Activated CD8-positive, alpha-beta memory T cell treated with anti-CD3 and anti-CD28 coated beads, Interleukin-2, amount 50 U/mL, for 1 hour (primary cell): Measurements from ENCODE around the gene RABGAP1L.
"Not testable (repeated sequence)": the region's sequence is repeated elsewhere in the genome, so short reads cannot be mapped to it uniquely, and the experiment has no call there.

Source experiments
- DNase-seq: peaks from one replicate; pipeline ENCODE4 v3.0.0-alpha.2; 2020; ENCODE audit errors: extremely low read depth

RABGAP1L gene

DNA sequence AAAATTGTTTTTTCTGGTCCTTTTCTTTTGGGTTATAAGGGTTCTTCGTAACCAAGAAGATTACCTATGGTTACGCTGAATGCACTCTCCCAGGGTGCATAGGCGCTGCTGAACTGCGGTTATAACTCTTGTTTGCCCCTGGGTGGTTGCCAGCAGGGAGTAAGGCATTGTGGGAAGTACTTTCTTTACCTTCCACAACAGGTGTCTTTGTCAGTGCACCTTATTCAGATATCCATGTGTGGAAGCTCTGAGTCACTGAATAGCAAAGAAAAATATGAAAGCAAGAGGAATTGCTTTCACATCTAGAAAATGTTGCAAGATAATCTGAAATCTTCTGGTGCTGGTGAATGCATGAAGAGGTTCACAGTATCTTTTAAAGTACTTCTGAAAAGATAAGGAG, 716.0 kb downstream of the RABGAP1L start:
- DNase-seq: peak; percentile 1

DNA sequence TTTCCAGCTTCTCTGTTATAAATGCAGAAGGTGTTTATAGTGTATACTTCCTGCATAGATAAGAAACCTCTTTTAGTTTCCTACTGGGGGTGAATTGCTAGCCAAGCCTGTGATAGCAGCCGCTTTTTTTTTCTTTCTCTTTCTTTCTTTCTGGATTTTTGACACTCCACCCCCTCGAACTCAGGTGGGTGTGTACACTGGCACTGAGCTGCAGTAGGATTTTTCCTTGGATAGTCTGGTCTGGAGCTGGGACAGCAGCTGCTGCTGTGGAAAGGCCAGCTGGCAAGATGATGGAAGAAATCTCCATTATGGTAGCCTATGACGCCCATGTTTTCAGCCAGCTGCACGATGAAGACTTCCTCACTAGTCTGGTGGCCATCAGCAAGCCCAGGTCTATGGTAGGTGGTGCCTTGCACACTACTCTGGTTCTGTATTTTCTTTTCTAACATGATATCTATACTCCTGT, 717.9 kb downstream of the RABGAP1L start:
- DNase-seq: no peak

DNA sequence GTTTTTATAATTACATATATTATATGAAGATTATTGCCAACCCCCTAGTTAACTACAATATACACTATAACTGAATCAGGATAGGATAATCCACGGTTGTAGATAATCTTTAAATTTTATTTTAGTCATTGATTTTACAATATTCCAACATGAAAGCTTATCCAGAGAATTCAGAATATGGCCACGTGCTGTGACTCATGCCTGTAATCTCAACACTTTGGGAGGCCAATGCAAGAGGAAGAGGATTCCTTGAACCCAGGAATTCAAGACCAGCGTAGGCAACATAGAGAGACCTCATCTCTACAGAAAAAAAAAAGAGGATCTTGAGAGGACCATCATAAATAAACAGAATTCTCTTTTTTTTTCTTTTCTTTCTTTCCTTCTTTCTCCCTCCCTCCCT, 720.9 kb downstream of the RABGAP1L start:
- no peak for DNase-seq

DNA sequence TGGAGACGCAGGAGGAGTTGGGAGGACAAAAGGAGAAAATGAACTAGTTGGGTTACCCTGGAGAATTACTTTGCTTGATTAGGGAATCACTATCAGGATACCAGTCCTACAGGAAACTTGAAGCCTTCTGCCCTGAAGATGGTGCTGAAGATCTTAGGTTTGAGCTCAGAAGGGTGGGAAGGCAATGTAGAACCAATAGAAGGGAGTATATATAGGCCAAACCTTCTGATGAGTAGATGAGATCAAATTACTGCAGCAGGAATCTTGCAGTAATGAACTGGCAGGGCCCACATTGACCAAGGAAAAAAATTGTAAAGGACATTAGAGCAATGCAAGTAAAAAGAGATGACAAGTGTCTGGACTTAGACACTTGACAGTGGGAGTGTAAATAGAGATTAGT, 724.1 kb downstream of the RABGAP1L start:
- no peak for DNase-seq

DNA sequence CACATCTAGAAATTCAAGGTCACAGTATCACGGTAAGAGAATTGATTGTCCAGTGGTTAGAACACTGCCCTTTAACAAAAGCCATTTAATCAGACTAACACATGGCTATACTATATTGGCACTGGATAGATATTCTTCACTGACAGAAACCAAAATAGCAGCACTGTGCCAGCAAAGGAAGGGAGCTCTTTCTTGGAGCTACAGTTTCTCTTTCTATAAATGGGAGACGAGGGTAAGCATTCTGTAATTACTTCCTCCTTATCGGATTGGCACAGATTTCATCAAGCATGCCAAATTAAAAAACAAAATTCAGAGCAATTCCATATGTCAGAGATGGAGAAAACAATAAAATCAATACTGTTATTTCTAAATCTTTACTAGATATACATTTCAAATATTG, 724.7 kb downstream of the RABGAP1L start:
- DNase-seq: no peak

DNA sequence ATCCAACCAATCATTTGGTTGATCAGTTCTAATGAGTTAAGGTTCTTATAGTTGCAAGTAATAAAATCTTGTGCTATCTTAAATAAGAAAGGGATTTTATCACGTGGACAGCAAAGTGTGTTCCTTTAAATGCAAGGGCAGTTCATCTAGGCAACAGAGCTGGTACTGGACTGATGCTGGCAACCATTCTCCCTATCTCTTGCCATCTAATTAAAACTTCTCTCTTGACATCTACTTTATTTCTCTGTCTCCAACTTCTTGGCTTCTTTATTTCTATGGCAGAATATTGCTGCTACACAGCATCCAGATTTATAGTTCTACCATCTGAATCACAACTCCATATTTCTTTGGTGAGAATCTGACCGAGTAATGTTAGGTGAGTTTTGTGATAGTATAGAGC, 725.2 kb downstream of the RABGAP1L start:
- no peak for DNase-seq

DNA sequence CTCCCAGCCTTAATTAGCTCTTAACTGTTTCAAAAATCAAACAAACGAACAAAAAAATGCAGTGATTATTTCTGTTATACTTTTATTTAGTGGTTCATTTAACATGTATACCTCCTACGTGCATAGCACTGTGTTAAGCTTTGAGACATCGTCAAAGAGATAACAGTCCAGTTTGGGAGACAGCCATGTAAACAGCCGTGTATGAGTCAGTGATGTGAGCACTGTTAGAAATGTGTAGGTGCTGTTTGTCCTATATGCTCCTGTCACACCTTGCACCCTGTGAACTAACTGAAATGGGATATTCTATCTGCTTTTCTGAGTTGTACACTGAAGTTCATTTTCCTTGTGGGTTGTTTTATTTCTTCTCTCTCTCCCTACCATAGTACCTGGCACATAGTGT, 730.7 kb downstream of the RABGAP1L start:
- no peak for DNase-seq

DNA sequence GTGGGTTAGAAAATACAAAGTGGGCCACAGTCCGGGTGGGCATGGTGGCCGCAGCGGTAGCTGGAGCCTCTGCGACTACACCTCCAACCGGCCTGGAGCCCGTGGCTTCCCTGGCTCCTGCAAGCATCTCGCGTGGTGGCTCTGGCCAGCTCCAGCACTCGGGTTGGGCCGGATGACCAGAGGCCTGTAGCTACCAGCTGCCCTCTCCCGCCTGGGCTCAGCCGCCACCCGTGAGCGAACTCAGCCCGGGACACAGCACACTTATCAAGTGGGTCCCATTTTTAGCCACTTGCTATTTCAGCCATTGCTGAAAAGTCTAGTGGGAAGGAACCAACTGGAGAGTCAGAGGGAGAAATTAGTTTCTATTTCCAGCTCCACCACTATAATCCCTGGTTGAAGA, 732.7 kb downstream of the RABGAP1L start:
- DNase-seq: no peak

DNA sequence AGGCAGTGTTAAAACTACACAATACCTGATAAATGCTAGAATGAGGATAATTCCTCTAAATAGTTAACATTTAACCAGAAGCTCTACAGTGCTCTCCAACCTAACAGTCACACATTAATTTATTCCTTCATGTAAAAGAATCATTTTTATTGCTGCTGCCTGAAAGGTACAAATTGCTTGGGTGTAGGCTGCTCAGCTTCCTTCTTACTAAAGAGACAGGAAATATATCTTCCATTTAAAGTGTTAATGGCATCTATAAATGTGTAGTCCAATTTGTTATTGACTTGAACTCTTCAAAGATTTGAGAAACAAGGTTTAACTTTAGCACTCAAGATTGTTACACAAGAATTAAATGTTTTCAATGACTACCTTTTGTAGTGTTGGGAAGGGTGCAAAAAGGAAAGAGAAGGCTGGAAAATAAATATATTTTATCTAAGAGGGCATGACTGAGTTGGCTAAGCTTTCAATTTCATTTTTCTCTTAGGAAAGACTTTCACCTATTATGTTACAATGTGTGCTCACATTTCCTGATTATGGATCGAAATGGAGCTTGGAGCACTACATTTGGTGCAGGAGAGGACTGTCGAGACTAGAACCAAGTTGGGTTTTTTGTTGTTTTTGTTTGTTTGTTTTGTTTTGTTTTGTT, 734.9 kb downstream of the RABGAP1L start:
- DNase-seq: no peak

DNA sequence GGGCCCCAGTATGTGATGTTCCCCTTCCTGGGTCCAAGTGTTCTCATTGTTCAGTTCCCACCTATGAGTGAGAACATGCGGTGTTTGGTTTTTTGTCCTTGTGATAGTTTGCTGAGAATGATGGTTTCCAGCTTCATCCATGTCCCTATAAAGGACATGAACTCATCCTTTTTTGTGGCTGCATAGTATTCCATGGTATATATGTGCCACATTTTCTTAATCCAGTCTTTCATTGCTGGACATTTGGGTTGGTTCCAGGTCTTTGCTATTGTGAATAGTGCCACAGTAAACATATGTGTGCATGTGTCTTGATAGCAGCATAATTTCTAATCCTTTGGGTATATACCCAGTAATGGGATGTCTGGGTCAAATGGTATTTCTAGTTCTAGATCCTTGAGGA, 736.3 kb downstream of the RABGAP1L start:
- DNase-seq: not testable (repeated sequence)

DNA sequence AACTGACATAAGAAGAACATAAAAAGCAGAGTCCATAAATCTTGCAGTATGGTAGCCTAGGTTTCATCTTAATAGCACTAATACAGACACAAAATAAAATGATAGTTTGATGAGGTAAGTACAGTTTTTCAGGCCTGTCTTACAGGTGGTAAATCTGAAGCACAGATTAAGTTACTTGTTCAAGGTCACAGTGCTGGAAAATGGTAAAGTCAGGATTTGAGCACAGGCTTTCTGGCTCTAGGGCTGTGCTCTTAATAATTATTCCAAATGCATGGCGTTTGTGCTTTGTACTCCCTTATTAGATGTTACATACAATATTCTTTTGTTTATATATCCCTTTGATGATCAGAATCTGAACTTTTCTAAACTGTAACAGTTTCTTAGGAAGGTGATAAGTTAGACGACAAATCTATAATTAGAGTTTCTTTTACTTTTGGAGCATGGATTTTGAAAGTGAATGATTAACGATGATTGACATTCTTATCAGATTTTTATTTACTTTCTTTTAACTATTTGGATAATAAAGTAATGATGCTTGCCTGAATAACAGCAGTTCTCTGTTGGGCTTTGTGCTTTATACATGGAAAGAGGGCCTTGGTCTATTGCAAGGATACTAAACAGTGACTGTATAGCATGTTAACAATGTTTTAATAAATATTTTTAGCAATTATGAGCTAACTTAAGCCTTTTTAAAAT, 738.9 kb downstream of the RABGAP1L start:
- DNase-seq: no peak

DNA sequence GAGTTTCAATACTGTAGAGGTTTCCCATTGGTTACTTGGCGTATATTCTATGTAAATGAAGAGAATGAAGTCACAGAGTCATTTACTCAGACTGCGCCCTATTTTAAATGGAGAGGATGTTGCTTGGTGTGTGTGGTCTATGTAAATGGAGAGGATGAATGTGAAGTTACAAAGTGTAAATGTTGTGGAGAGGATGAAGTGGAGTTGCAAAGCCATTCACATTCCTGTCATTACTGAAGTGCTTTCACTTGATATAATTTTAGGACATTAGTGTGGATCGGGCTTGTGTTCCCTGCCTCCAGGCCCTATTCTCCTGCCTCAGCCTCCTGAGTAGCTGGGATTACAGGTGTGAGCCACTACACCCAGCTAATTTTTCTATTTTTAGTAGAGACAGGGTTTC, 741.0 kb downstream of the RABGAP1L start:
- DNase-seq: no peak

DNA sequence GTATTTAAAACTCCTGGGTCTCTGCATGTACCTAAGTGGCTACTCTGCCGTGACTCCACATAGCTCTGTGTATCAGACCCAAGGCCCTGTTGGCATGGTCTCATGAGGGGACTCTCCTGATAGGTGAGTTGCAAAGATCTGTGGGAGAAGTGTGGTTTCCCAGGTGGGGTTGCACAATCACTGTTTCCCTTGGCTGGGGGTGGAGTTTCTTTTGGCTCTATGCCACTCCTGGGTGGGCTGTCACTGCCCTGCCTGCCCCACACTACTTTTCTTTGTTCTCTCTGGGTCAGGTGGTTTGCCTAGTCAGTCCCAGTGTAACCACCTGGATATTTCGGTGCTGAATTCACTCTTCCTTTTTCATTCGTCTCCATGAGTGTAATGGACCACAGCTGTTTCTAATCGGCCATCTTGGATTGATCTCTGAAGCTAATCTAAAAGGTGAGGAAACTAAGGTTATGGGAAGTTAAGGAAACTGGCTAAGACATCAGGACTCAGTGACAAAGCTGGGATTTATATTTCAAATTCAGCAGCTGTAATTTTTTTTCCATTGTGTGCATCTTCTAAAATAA, 743.3 kb downstream of the RABGAP1L start:
- no peak for DNase-seq

DNA sequence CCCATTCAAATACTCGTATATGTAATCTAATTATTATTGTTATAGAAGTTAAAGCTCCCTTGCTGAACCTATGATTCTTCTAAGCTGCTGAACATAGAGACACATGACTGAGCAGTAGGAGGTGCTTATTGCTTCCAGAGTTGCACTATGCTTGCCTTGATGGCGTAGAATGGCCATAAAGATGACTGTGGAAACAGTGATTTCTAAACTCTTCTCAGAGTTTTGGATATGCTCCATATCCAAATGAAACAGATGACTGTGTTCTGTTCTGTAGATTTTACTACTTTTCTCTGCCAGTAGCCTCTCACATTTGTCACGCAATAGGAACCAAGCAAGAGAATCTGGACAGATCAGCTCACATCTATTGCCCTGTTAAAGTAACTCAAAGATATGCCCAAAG, 752.3 kb downstream of the RABGAP1L start:
- no peak for DNase-seq

DNA sequence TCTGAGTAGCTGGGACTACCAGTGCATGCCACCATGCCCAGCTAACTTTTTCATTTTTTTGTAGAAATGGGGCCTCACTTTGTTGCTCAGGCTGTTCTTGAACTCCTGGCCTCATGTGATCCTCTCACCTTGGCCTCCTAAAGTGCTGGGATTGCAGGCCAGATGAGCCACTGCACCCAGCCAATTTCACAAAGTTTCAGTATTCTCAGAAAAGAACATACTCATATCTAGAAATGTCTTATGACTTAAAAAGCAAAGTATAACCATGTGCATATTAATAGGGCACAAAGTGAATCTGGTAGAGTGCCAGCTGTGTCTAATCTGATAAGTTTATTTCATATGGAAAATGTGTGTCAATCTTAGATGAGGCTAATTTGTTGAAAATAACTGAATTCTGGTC, 752.9 kb downstream of the RABGAP1L start:
- DNase-seq: no peak

DNA sequence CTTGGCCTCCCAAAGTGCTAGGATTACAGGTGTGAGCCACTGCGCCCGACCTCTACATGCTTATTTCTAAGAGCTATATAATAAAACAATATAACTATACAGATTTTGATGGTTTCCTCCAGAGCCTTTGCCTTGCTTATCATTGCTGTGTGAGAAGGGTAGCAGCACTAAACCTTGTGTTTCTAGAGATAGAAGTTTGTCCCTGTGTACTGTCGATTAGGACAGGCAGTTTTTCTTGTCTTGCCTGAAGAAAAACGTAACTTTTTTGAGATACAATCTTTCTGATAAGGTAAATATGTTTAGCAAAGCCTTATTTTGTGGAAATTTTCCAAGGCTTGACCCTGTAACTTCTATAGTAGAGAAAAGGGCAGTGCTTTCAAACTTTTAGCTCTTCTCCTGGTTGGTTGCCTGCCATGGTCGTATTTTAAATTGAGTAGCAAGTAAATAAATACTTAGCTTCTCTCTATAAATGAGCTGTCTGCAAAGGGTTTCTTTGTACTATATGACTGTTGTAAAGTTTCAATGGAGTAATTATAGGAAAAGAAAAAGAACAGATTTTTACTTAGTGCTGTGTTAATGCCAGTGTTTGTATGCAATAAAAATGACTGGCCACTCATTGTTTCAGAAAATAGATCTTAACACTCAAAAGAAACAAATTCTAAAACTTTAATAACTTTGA, 754.0 kb downstream of the RABGAP1L start:
- no peak for DNase-seq

DNA sequence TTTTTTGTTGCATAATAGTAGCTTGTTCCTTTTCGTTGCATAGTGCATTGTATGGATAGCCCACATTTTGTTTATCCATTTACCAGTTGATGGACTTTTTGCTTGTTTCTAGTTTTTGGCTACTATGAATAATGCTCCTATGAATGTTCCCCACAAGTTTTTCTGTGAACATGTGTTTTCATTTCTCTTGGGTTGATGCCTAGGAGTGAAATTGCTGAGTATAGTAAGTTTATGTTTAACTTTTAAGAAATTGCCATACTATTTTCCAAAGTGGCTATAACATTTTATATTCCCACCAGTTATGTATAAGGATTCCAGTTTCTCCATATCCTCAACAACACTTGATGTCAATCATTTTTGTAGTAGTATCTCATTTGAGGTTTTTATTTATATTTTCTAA, 755.7 kb downstream of the RABGAP1L start:
- no peak for DNase-seq

DNA sequence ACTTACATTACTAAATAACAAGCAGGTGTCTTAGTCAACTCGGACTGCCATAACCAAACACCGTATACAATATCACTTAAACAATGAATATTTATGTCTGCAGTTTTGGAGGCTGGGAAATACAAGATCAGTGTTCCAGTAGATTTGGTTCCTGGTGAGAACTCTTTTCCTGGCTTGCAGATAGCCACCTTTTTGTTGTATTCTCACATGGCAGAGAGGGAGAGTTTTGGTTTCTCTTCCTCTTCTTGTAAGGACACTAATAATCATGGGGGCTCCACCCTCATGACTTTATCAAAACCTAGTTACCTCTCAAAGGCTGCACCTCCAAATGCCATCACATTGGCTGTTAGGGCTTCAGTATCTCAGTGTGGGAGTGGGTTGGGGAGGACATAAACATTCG, 757.5 kb downstream of the RABGAP1L start:
- no peak for DNase-seq

DNA sequence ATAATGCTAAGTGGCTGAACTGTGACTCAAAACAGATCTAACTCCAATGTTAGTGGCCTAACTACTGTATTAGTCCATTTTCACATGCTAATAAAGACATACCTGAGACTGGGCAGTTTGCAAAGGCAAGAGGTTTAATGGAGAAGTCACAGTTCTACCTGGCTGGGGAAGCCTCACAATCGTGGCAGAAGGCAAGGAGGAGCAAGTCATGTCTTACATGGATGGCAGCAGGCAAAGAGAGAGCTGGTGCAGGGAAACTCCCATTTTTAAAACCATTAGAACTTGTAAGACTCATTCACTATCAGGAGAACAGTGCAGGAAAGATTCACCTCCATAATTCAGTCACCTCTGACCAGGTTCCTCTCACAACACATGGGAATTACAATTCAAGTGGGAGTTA, 760.8 kb downstream of the RABGAP1L start:
- no peak for DNase-seq

DNA sequence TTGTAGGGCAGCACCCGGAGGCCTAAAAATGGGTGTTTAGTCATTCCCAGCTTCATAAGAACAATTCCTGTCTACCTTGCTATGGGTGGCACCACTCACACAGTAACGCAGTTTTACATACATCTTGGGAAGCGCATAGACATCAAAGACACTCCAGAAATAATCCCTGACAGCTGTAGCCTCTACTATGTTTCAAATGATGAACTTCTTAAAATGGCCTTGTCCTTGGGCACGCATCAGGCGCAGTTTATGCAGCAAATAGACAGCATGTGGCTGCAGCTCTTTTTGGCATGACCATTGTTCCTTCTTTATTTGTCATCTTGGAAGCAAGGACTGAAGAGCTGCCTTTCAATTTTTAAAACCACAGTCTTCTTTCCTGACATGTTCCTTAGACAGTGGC, 762.8 kb downstream of the RABGAP1L start:
- no peak for DNase-seq

DNA sequence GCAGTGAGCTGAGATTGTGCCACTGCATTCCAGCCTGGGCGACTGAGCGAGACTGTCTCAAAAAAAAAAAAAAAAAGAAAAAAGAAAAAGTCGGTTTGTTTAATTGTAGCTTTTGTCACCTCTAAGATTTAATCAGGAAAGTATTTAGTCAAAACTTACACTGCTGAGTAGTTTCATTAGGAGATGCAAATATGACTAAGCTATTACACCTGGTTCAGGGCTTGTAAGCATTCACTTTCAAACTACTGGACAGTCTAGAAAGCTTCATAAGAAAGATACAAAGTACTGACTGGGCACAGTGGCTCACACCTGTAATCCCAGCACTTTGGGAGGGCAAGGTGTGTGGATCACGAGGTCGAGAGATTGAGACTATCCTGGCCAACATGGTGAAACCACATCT, 764.5 kb downstream of the RABGAP1L start:
- no peak for DNase-seq

DNA sequence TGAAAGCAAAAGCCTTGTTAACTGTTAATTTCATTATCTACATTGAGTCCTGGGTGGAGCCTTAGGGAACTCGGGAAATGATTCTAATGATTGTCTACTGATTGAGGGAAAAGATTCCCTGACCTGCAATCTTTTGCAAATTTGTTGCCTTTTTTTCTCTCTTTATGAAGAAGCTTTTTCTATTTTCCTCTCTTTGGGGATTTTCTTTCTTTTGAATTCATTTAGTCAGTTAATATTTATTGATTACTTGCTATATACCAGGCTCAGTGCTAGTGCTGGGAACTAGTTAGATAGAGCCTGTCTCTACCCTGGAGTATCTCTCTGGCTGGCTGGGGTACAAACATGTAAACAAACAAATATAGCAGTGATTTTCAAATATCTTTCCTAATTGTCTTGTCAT, 769.2 kb downstream of the RABGAP1L start:
- DNase-seq: no peak

DNA sequence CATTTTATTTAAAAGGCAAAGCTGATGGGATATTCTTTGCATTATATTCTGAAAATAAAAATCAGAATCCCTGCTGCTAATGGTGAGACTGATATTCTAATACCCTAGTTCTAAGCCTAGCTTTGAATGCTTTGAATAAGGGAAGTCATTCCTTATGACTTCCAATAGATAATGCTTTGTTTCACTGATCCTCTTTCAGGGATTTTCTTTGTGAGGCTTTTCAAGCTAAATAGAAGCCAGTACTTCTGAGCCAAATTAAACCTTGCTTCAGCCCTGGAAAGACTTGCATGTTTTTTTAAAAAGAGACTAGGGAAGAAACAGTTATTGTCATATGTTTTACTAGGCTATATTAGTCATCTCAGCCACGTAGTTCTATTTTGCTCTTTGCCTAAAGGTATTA, 771.9 kb downstream of the RABGAP1L start:
- DNase-seq: no peak
